ENCODE results near the gene HOXB4. TPM values are rescaled to one million over a fixed set of nuclear protein-coding genes. Genes with fewer than 3 reads are reported as not detected.

Gene HOXB4
- 0.31 TPM for total RNA-seq

DNA sequence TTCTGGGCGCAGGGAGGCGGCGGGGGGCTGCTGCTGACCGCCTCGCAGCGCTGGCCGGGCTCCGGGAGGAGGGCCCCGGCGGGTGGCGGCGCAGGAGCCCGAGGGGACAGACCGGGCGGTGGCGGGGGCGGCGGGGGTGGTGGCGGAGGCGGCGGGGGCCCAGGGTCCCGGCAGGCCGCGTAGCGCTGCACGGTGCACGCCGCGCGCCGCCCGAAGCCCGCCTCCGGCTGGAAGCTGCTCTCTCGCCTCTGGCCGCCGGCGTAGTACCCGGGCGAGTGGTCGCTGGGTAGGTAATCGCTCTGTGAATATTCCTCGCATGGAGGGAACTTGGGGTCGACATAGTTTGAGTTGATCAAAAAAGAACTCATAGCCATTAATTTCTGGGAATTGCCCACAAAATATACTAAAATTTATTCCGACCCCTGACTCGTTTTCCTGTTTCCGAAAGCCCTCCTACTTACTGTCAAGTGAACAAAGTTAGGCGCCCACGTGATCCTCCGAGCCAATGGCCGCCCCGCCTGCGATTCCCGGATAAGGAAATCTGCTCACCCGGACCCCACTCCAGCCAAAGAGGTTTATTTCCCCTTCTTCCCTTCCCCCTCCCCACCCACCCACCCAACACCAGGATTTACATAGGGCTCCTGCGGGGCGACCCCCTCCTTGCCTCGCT is at the start of gene HOXB4:
HOXB4 (minus strand) TSS at position 405 of the 670 bp plus-strand sequence; CDS start at position 374, 31 bp downstream.
- Histone ChIP-seq H3K9me3 (ENCODE audit: low read depth, low read length) (no peaks in the 10 kb centered on the region), H3K4me3 (ENCODE audit: low read length) (peak within 1 kb of the TSS; percentile 56), H3K4me1 (ENCODE audit: insufficient read depth, low read length) (peaks cover 45% of the 10 kb centered on the region), H3K27me3 (ENCODE audit: insufficient read depth, low read length) (peaks cover 73% of the 10 kb centered on the region)

DNA sequence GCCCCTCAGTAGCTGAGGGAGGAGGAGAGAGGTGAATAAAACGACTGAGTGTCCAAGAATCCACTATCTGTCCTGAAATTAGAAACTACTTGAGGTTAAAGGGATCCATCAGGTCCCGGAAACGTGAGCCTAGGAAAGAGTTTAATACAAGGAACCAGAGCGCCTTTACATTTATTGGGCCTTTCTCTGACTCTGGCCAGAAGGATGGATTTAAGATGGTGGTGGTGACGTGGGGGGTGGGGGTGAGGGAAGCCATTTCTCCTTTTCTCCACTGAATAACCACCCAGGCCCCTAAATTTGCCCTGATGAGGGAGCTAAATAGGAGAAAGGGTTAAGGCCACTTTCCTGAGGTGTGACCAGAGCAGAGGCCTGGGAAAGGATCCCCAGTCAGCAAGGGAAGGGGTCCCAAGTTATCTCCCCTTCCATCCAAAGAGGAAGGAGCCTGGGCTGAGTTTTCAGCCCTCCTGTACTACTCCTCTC is 49.0 kb upstream of the HOXB4 start:
- Histone ChIP-seq H3K4me1 (ENCODE audit: insufficient read depth, low read length) (peaks cover 23% of the 10 kb centered on the region), H3K27me3 (ENCODE audit: insufficient read depth, low read length) (peaks cover 93% of the 10 kb centered on the region), H3K4me3 (ENCODE audit: low read length) (no peak overlapping the region), H3K9me3 (ENCODE audit: low read depth, low read length) (no peaks in the 10 kb centered on the region)

DNA sequence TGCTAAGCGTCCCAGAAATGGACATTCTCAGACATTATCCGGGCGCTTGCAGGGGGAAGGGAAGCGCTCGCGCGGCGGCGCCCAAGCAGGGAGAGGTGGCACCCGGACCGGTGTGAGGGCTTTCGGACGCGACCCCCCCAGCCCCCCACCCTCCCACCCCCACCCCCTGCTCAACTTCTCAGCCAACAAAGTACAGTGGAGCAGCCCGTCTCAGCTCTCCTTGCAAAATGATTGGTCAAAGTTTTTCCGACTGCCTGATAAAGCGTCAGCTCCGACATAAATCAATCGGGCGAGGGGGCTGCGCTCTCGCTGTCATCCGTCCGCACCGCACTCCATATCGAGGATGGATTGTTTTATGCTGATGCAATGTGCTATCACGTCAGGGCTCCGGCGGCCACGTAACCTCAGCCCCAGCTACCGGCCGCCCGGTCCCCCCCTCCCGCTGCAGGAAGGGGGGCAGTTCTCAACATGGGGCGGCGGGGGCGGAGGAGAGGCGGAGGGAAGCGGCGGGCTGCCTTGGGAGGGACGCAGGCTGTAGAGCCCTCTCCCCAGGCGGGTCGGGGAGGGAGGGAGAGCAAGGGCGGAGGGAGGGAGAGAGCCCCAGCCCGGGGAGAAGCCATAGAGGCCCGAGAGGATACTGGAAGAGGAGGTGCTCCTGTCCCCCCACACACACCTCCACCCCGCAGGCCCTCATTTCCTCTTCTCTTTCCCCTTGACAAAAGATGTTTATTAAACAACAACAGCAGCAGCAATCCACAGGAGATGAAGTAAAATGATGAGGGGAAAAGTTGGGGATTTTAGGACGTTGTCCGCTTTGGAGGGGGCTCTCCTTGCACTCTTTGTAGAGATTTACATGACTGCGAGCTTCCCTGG is 48.3 kb upstream of the HOXB4 start, which contains the start of gene HOXB9:
HOXB9 (minus strand) TSS at position 114 of the 873 bp plus-strand sequence; CDS start at position 25, 89 bp downstream.
- no peaks in the 10 kb centered on the region for H3K9me3 ChIP-seq (ENCODE audit: low read depth, low read length)
- H3K4me1 ChIP-seq (ENCODE audit: insufficient read depth, low read length) = peaks cover 23% of the 10 kb centered on the region
- H3K27me3 ChIP-seq (ENCODE audit: insufficient read depth, low read length) = peaks cover 93% of the 10 kb centered on the region
- H3K4me3 ChIP-seq (ENCODE audit: low read length) = no peak within 1 kb of the TSS

DNA sequence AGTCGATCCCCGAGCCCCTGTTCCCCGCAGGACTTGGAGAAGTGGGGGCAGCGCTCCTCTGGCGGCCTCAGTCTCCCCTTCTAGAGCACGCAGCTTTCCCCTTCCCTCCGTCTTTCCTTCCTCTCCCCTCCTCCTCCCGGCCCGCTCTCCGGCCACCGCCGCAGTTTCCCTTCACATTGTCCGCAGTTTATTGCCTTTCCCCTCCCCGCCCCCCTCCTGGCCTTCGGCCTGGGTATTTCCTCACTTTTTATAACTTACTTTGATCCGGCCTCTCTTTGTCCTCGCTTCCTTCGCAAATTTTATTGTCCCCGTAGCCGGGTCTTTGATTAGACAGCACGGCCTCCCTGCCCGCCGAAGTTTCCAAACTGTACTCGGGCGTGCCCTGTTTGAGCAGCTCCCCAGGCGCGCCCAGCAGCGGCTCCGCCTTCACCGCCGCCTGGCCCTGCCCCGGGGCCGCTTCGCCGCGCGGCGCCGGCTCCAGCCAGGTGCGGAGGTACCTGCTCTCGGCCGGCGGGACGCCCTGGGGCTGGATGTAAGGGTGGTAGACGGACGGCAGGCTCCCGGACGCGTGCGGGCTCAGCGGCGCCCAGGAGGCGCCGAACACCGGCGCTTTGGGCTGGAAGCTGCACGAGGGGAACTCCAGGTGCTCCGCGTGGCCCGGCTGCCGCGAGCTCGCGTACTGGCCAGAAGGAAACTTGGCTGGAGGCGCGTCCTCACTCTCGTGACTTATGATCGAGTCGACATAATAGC is 47.5 kb upstream of the HOXB4 start:
- Histone ChIP-seq H3K4me1 (ENCODE audit: insufficient read depth, low read length) (peaks cover 23% of the 10 kb centered on the region), H3K9me3 (ENCODE audit: low read depth, low read length) (no peaks in the 10 kb centered on the region), H3K4me3 (ENCODE audit: low read length) (no peak overlapping the region), H3K27me3 (ENCODE audit: insufficient read depth, low read length) (peaks cover 94% of the 10 kb centered on the region)

DNA sequence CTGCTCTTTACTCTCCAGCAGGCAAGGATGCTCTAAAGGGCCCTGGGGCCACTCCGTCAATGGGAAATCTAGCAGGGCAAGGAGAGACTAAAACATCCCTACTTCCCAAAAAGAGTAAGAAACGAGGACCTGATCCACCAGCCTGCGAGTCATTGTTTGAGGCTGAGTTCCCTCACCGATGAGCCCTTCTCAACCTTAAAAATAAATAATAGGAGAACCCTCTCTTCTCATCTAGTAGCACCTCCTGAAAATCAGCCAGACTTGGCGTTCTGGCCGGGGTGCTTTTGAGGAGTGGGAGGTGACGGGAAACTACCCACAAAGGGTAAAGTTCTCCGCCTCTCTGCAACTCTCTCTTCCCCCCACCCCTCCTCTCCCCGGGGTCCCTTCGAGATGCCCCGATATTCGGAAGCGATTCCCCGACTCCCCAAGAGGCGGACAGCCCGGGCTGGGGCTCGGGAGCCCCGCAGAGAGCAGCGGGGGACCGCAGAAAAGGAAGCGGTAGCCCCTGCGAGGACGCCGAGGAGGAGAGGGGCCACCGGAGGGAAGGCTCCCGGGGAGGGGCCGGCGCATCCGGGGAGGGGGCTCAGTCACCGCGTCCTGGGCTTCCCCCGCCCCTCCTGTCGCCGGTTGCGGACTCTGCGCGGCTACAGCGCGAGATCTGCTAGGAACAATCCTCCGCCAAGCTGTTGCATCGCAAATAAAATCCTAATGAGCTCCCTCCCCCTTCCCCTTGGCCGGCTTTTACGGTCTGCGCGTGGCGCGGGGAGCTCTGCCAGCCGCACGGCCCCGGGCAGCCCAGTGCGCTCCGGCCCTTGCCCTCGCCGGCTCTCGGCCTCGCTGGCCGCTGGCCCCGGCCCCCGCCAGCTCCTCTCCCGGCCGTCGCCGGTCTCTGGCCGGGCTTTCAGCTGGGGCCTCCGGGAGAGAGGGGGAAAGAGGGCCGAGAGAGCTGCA is 46.7 kb upstream of the HOXB4 start:
- H3K27me3 ChIP-seq (ENCODE audit: insufficient read depth, low read length) = peaks cover 94% of the 10 kb centered on the region
- H3K4me3 ChIP-seq (ENCODE audit: low read length) = no peak overlapping the region
- H3K4me1 ChIP-seq (ENCODE audit: insufficient read depth, low read length) = peaks cover 23% of the 10 kb centered on the region
- no peaks in the 10 kb centered on the region for H3K9me3 ChIP-seq (ENCODE audit: low read depth, low read length)

DNA sequence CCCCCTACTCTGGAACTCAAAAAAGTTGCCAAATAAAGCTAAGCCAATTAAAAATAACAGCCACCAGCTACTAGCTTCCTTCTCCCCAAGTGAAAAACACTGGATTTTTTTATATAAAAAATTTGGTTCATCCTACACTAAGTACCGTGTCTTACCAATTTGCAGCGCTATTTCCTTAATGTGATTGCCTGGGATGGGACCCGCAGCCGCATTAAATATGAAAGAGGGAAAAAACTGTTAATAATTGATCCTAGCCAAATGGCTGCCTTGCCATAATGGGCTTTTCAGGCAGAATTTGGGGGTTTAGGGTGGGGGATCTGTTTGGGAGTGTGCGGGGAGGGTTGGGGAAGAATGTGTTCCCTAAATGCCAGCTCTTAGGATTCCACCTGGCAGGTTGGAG is 46.0 kb upstream of the HOXB4 start:
- Histone ChIP-seq H3K4me1 (ENCODE audit: insufficient read depth, low read length) (peaks cover 23% of the 10 kb centered on the region), H3K27me3 (ENCODE audit: insufficient read depth, low read length) (peaks cover 94% of the 10 kb centered on the region), H3K9me3 (ENCODE audit: low read depth, low read length) (no peaks in the 10 kb centered on the region), H3K4me3 (ENCODE audit: low read length) (no peak overlapping the region)

DNA sequence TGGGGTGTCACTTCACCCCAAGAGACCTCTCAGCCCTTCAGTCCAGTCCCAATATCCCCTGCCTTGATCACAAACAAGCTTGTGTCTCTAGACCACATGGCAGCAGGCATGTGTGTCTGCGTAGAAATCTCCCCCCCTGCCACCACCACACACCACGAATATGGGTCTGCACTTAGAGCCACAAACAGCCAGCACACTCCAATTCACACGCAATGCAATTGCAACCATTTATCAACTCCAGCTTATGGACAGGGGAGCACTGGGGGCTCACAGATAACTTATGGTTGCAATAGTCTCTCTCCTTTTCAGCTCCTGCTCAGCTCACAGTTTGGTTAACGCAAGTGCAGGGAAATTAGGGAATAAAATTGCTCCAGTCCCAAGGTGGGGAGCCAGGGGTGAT is 45.4 kb upstream of the HOXB4 start:
- H3K4me1 ChIP-seq (ENCODE audit: insufficient read depth, low read length) = peaks cover 29% of the 10 kb centered on the region
- H3K9me3 ChIP-seq (ENCODE audit: low read depth, low read length) = no peaks in the 10 kb centered on the region
- H3K27me3 ChIP-seq (ENCODE audit: insufficient read depth, low read length) = peaks cover 94% of the 10 kb centered on the region
- H3K4me3 ChIP-seq (ENCODE audit: low read length) = no peak overlapping the region

DNA sequence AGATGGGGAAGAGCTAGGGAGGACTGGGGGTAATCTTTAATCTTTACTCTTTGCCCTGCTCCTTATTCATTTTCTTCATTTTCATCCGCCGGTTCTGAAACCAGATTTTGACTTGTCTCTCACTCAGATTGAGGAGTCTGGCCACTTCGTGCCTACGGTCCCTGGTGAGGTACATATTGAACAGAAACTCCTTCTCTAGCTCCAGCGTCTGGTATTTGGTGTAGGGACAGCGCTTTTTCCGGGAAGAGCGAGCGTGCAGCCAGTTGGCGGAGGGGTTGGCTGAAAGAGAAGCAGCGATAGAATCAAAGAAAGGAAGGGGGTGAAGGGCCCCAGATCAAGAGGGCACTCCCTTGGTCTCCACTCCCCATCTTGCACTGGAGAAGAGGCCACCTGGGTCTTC is 44.7 kb upstream of the HOXB4 start:
- Histone ChIP-seq H3K4me1 (ENCODE audit: insufficient read depth, low read length) (peaks cover 34% of the 10 kb centered on the region), H3K27me3 (ENCODE audit: insufficient read depth, low read length) (peaks cover 94% of the 10 kb centered on the region), H3K4me3 (ENCODE audit: low read length) (no peak overlapping the region), H3K9me3 (ENCODE audit: low read depth, low read length) (no peaks in the 10 kb centered on the region)

DNA sequence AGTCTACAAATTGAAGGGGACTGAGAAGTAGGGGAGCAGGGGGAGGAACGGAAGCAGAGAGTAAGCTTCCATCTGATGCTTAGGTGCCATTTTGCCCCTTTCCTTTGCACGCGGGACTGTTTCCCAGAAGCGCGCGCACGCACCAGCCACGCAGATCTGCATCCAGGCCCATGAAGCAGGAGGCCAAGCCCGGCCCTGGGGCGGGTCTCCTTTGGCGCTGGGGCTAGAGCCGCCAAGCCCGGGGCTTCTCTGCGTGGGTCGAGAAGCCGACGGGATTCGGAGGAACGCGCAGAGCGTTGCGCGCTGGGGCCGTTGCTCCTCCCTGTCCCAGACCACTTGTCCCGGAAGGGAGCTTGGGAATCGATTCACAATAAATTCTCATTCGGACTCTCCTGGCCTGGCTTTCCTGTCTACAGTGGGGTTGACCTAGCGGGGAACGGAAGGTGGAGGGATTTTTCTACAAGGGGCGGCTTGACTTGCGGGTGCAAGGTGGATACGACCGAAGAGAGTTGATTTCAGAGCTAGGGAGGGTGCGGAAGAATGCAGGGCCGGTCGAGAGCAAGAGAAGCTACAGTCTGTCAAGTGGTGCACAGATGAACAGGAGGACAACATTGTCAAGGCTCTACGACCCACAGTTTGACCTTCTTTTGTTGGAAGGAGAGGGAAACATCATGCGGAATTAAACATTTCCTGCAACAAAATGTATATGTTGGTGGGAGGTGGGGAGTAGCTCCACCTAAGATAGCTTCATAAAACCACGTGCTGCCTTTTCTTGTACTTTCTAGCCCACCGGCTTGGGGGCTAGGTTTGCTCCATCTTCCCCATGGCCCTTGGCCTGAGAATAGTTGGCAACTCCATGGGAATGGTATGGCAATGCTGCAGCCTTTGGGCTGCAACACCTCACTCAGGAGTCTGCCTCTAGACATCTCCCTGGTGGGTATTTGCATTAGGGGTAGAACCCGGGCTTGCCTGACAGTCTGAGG is 43.6 kb upstream of the HOXB4 start:
- Histone ChIP-seq H3K27me3 (ENCODE audit: insufficient read depth, low read length) (peaks cover 94% of the 10 kb centered on the region), H3K9me3 (ENCODE audit: low read depth, low read length) (no peaks in the 10 kb centered on the region)

DNA sequence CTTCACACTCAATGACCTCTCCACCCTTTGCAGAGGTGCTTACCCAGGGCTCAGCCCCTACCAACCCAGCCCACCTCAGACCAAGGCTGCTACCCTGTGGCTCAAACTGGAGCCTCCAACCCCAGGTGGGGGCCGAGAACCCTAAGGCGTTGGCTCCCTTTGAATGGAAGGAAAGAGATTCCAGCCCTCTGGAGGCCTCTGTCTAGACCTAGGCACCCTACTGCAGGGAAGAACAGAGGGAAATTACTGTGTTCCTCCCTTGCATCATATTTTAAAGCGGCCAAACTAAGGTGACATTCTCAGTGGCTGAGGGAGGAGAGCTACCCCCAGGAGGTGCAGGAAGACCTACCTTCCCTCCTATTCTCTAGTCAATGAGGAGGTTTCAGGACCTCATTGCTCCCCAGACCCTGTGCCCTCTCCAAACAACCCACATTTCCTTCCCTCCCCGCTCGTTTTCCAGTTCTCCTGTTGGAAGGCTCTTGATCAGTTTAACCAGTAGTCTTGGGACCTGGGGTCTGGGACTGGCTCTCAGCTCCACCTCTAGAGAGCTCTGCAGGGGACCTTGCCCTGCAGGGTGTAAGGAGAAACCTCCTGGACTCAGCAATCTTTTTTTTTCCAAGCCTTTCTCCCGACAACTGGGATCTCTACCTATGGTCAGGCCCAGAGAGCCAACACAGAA is 42.5 kb upstream of the HOXB4 start:
- Histone ChIP-seq H3K4me3 (ENCODE audit: low read length) (no peak overlapping the region), H3K9me3 (ENCODE audit: low read depth, low read length) (no peaks in the 10 kb centered on the region), H3K4me1 (ENCODE audit: insufficient read depth, low read length) (peaks cover 23% of the 10 kb centered on the region), H3K27me3 (ENCODE audit: insufficient read depth, low read length) (peaks cover 99% of the 10 kb centered on the region)

More for the DNA sequence above, 43.6 kb upstream of the HOXB4 start:
- H3K4me1 ChIP-seq (ENCODE audit: insufficient read depth, low read length) = peaks cover 29% of the 10 kb centered on the region
- H3K4me3 ChIP-seq (ENCODE audit: low read length) = no peak overlapping the region

DNA sequence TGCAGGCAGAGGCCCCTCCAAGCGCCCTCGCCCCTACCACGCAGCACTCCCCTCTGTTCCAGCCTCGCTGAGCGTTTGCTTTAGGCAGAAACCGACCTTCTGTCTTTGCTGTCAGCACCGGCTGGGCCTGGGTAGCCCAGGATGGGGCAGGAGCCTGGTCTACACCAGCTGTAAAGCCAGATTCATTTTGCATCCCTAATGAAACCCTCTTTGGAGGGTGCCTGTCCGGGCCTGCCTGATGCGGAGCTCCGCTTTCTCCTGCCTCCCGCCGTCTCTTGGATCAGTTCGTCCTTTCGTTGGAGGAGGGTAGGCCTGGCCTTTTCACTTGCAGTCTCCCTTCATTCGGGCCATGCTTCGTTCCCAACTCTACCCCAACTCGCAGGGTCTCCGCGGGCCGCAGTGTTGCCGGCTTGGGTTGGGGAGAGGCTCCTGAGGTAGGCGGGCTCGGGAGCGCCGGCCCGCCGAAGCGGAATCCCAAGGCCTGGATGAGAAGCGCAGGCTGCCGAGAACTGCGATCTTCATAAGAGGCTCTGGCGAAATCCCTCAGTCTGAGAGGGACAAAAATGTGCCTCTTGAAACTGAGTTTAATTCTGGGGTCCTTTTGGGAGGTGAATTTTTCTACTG is 41.8 kb upstream of the HOXB4 start:
- no peaks in the 10 kb centered on the region for H3K9me3 ChIP-seq (ENCODE audit: low read depth, low read length)
- peaks cover 99% of the 10 kb centered on the region for H3K27me3 ChIP-seq (ENCODE audit: insufficient read depth, low read length)
- H3K4me3 ChIP-seq (ENCODE audit: low read length) = no peak overlapping the region
- peaks cover 16% of the 10 kb centered on the region for H3K4me1 ChIP-seq (ENCODE audit: insufficient read depth, low read length)

DNA sequence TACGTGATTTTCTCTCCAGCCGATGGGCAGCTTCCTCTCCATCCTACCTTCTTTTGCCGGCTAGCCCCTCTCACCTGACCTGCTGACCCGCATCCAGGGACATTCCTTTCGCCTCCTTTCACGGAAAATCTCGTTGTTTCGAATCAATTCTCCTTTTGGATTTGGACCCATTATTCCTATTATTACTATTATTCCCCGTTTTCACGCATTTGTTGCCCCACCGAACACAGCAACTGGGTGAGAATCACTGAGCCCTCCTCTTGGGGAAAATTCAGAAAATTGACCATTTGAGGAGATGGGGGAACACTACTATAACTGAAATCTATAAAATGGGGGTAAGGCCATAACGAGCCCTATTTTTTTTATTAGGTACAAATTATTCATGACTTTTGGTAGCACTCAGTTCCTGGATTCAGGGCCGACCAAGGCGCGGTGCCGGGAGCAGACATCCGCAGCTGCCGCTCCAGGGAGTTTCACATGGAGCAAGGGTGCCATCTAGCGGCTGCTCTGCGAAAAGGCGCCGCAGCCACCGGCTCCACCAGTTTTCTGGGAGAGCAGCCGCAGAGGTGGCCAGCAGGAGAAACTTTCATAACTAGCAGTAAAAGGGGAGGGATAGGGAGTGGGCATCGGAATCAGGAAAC is 40.2 kb upstream of the HOXB4 start:
- peaks cover 20% of the 10 kb centered on the region for H3K4me1 ChIP-seq (ENCODE audit: insufficient read depth, low read length)
- peaks cover 96% of the 10 kb centered on the region for H3K27me3 ChIP-seq (ENCODE audit: insufficient read depth, low read length)
- H3K4me3 ChIP-seq (ENCODE audit: low read length) = no peak overlapping the region
- no peaks in the 10 kb centered on the region for H3K9me3 ChIP-seq (ENCODE audit: low read depth, low read length)
